Measurements from ENCODE around the gene DLG5. TPM values are rescaled to one million over a fixed set of nuclear protein-coding genes. Genes with fewer than 3 reads are reported as not detected.
A peak's percentile ranks its signal among the peaks of the same experiment; 100 is the strongest.

Gene DLG5
- polyA plus RNA-seq, result 0.10 TPM

GRCh38 chr10:77926566-77927401, at the start of gene DLG5:
Gene DLG5 (minus strand): TSS chr10:77926755. CDS start chr10:77926520, 235 bp downstream.
- H3K27ac Mint-ChIP-seq, result peak within 1 kb of the TSS in 1 of 3 donors; percentile 10
- peaks cover 6 to 8% (median 6%) of the 10 kb centered on the region in 3 donors for H3K4me1 Mint-ChIP-seq
- H3K9me3 Mint-ChIP-seq, result peaks cover 0 to 7% (median 0%) of the 10 kb centered on the region in 3 donors
- H3K27me3 Mint-ChIP-seq, result peaks cover 32% of the 10 kb centered on the region
- H3K36me3 Mint-ChIP-seq, result no peaks in the 10 kb centered on the region
- peak within 1 kb of the TSS; percentile 53 to 93 (median 80) for H3K4me3 Mint-ChIP-seq

GRCh38 chr10:77975086-77975666, 48.6 kb upstream of the DLG5 start:
- Mint-ChIP-seq H3K36me3 (peaks cover 7% of the 10 kb centered on the region), H3K4me1 (peaks cover 0 to 5% (median 4%) of the 10 kb centered on the region in 3 donors), H3K9me3 (no peaks in the 10 kb centered on the region), H3K27ac (no peak overlapping the region), H3K27me3 (no peaks in the 10 kb centered on the region), H3K4me3 (no peak overlapping the region)

GRCh38 chr10:77974396-77975074, 48.0 kb upstream of the DLG5 start:
- Mint-ChIP-seq H3K4me1 (peaks cover 0 to 5% (median 4%) of the 10 kb centered on the region in 3 donors), H3K27ac (no peak overlapping the region), H3K4me3 (no peak overlapping the region), H3K27me3 (no peaks in the 10 kb centered on the region), H3K36me3 (peaks cover 5% of the 10 kb centered on the region), H3K9me3 (no peaks in the 10 kb centered on the region)

GRCh38 chr10:77973276-77973675, 46.7 kb upstream of the DLG5 start:
- H3K27ac Mint-ChIP-seq, result no peak overlapping the region
- no peak overlapping the region for H3K4me3 Mint-ChIP-seq
- H3K36me3 Mint-ChIP-seq, result peaks cover 5% of the 10 kb centered on the region
- H3K9me3 Mint-ChIP-seq, result no peaks in the 10 kb centered on the region
- H3K27me3 Mint-ChIP-seq, result no peaks in the 10 kb centered on the region
- peaks cover 0 to 5% (median 4%) of the 10 kb centered on the region in 3 donors for H3K4me1 Mint-ChIP-seq

- H3K36me3 Mint-ChIP-seq, result peaks cover 1% of the 10 kb centered on the region
- no peaks in the 10 kb centered on the region for H3K27me3 Mint-ChIP-seq
- no peak overlapping the region for H3K4me3 Mint-ChIP-seq
- peaks cover 0 to 5% (median 4%) of the 10 kb centered on the region in 3 donors for H3K4me1 Mint-ChIP-seq
- no peaks in the 10 kb centered on the region for H3K9me3 Mint-ChIP-seq
- no peak overlapping the region for H3K27ac Mint-ChIP-seq
Measured at GRCh38 chr10:77972148-77972547, 45.6 kb upstream of the DLG5 start.

GRCh38 chr10:77971804-77972144, 45.2 kb upstream of the DLG5 start:
- peaks cover 0 to 5% (median 4%) of the 10 kb centered on the region in 3 donors for H3K4me1 Mint-ChIP-seq
- peak overlapping the region in 1 of 3 donors; percentile 63 for H3K27ac Mint-ChIP-seq
- H3K36me3 Mint-ChIP-seq, result no peaks in the 10 kb centered on the region
- no peaks in the 10 kb centered on the region for H3K9me3 Mint-ChIP-seq
- H3K4me3 Mint-ChIP-seq, result no peak overlapping the region
- no peaks in the 10 kb centered on the region for H3K27me3 Mint-ChIP-seq

- Mint-ChIP-seq H3K27ac (no peak overlapping the region), H3K4me3 (no peak overlapping the region), H3K27me3 (no peaks in the 10 kb centered on the region), H3K9me3 (no peaks in the 10 kb centered on the region), H3K4me1 (peaks cover 0 to 5% (median 4%) of the 10 kb centered on the region in 3 donors), H3K36me3 (no peaks in the 10 kb centered on the region)
Measured at GRCh38 chr10:77970869-77971803, 44.6 kb upstream of the DLG5 start.

- Mint-ChIP-seq H3K27me3 (peaks cover under 1% of the 10 kb centered on the region), H3K4me1 (peaks cover 0 to 5% (median 4%) of the 10 kb centered on the region in 3 donors), H3K36me3 (no peaks in the 10 kb centered on the region)
Measured at GRCh38 chr10:77969114-77969513, 42.6 kb upstream of the DLG5 start.

GRCh38 chr10:77967611-77968022, 41.1 kb upstream of the DLG5 start:
- Mint-ChIP-seq H3K4me3 (no peak overlapping the region), H3K27ac (no peak overlapping the region), H3K27me3 (peaks cover 1% of the 10 kb centered on the region), H3K9me3 (peaks cover 3 to 11% (median 5%) of the 10 kb centered on the region in 3 donors), H3K36me3 (no peaks in the 10 kb centered on the region), H3K4me1 (peaks cover 0 to 5% (median 4%) of the 10 kb centered on the region in 3 donors)

More at GRCh38 chr10:77969114-77969513, 42.6 kb upstream of the DLG5 start:
- Mint-ChIP-seq H3K27ac (no peak overlapping the region), H3K4me3 (no peak overlapping the region), H3K9me3 (peaks cover 1 to 8% (median 3%) of the 10 kb centered on the region in 3 donors)

- H3K9me3 Mint-ChIP-seq, result peaks cover 3 to 11% (median 5%) of the 10 kb centered on the region in 3 donors
- peaks cover 2% of the 10 kb centered on the region for H3K36me3 Mint-ChIP-seq
- no peak overlapping the region for H3K27ac Mint-ChIP-seq
- H3K27me3 Mint-ChIP-seq, result peaks cover 1% of the 10 kb centered on the region
- no peak overlapping the region for H3K4me3 Mint-ChIP-seq
- no peaks in the 10 kb centered on the region for H3K4me1 Mint-ChIP-seq
Measured at GRCh38 chr10:77965294-77965693, 38.7 kb upstream of the DLG5 start.

GRCh38 chr10:77964811-77965210, 38.3 kb upstream of the DLG5 start:
- H3K4me3 Mint-ChIP-seq, result no peak overlapping the region
- peaks cover 2% of the 10 kb centered on the region for H3K36me3 Mint-ChIP-seq
- H3K27ac Mint-ChIP-seq, result no peak overlapping the region
- H3K9me3 Mint-ChIP-seq, result peaks cover 3 to 11% (median 5%) of the 10 kb centered on the region in 3 donors
- no peaks in the 10 kb centered on the region for H3K4me1 Mint-ChIP-seq
- peaks cover 1% of the 10 kb centered on the region for H3K27me3 Mint-ChIP-seq

GRCh38 chr10:77963901-77964300, 37.3 kb upstream of the DLG5 start:
- Mint-ChIP-seq H3K9me3 (peaks cover 3 to 11% (median 5%) of the 10 kb centered on the region in 3 donors), H3K27me3 (peaks cover 6% of the 10 kb centered on the region), H3K4me1 (no peaks in the 10 kb centered on the region), H3K4me3 (no peak overlapping the region), H3K36me3 (peaks cover 2% of the 10 kb centered on the region), H3K27ac (no peak overlapping the region)

GRCh38 chr10:77962350-77963146, 36.0 kb upstream of the DLG5 start:
- Mint-ChIP-seq H3K4me3 (no peak overlapping the region), H3K4me1 (no peaks in the 10 kb centered on the region), H3K27ac (no peak overlapping the region), H3K36me3 (peaks cover 2% of the 10 kb centered on the region), H3K9me3 (peaks cover 3 to 11% (median 5%) of the 10 kb centered on the region in 3 donors), H3K27me3 (peaks cover 8% of the 10 kb centered on the region)

All from IgD-negative memory B cell (primary cell).